Endothelial cell of umbilical vein (primary cell): ENCODE measurements around the gene SLC26A6. TPM values are rescaled to one million over a fixed set of nuclear protein-coding genes. Genes with fewer than 3 reads are reported as not detected.

Experiments used
- BruUV-seq: library from RNA; stranded (reverse); fragments of 400-500 nt; replicated peaks from 2 replicates; lab custom pipeline; 2021; lab: Mats Ljungman, UMichigan
- CTCF ChIA-PET: fragments of 300-600, 350-600 bp; sonication (Branson Sonifier 250); formaldehyde crosslinking; loops from one replicate; lab custom pipeline; 2021; ENCODE audit warnings: antibody characterized with exemption, inconsistent platforms; lab: Charles Lee
- POLR2A ChIA-PET: fragments of 300-600, 350-600 bp; sonication (Branson Sonifier 250); formaldehyde crosslinking; loops from one replicate; lab custom pipeline; 2021; ENCODE audit warnings: antibody characterized with exemption, inconsistent platforms; lab: Charles Lee
- DNase-seq: peaks from one replicate; pipeline ENCODE4 v3.0.0-alpha.2; 2011; ENCODE audit warnings: low read depth, low spot score
- FAIRE-seq: peaks from 2 replicates; lab custom pipeline; 2011; peaks lifted over from hg19 to GRCh38; lab: Jason Lieb, UNC
- H2AFZ ChIP-seq: 2 replicates; pipeline ENCODE4 v1.6.0; 2012; ENCODE audit warnings: low read depth, low read length, control low read depth, inconsistent platforms
- H3K27ac ChIP-seq: 2 replicates; pipeline ENCODE4 v1.5.1; 2011; ENCODE audit warnings: low read depth, mild to moderate bottlenecking, control low read depth, low read length, moderate library complexity; ENCODE audit not compliant: insufficient read depth
- H3K27me3 ChIP-seq, 2 experiments: 2 replicates each; pipeline versions ENCODE4 v1.6.0 to v1.6.1; 2011; ENCODE audit warnings: low read length in 2 of 2, mixed read lengths in 1 of 2; ENCODE audit not compliant: control insufficient read depth in 2 of 2, insufficient read depth in 2 of 2
- H3K36me3 ChIP-seq, 2 experiments: 2 replicates in 1 of 2; 3 replicates in 1 of 2; pipeline ENCODE4 v1.5.1; 2011; ENCODE audit warnings: low read length in 2 of 2, mild to moderate bottlenecking in 1 of 2, moderate library complexity in 1 of 2; ENCODE audit not compliant: control insufficient read depth in 2 of 2, insufficient read depth in 2 of 2; ENCODE audit errors: extremely low read depth in 1 of 2
- H3K4me1 ChIP-seq: 3 replicates; pipeline ENCODE4 v1.5.1; 2011; ENCODE audit warnings: mild to moderate bottlenecking, low read length; ENCODE audit not compliant: control insufficient read depth, insufficient read depth; ENCODE audit errors: extremely low read depth
- H3K4me2 ChIP-seq: 2 replicates; pipeline ENCODE4 v1.6.1; 2011; ENCODE audit warnings: low read length, control low read depth, mixed read lengths; ENCODE audit not compliant: insufficient read depth
- H3K4me3 ChIP-seq, 3 experiments: fragments of 200-600 bp in 1 of 3; sonication (generic), shearing (Covaris generic) in 1 of 3; replicated peaks in 1 of 3; 2 replicates each; pipeline ENCODE4 v1.5.1; 2011 to 2016; ENCODE audit warnings: control low read depth in 3 of 3, low read length in 3 of 3, mild to moderate bottlenecking in 2 of 3, inconsistent platforms in 1 of 3, low read depth in 1 of 3, moderate library complexity in 1 of 3; ENCODE audit not compliant: insufficient read depth in 1 of 3
- H3K79me2 ChIP-seq: 2 replicates; pipeline ENCODE4 v1.6.0; 2012; ENCODE audit warnings: low read length, inconsistent platforms; ENCODE audit not compliant: control insufficient read depth, insufficient read depth
- H3K9ac ChIP-seq: replicated peaks from 2 replicates; pipeline ENCODE3; 2011; ENCODE audit warnings: low read length, control low read depth; ENCODE audit not compliant: insufficient read depth; ENCODE audit errors: extremely low read depth
- H3K9me1 ChIP-seq: replicated peaks from 3 replicates; pipeline ENCODE4 v1.6.0; 2011; ENCODE audit warnings: mild to moderate bottlenecking, low read length; ENCODE audit not compliant: control insufficient read depth, insufficient read depth; ENCODE audit errors: extremely low read depth
- H3K9me3 ChIP-seq: replicated peaks from 2 replicates; pipeline ENCODE4 v1.5.1; 2012; ENCODE audit warnings: low read length, inconsistent platforms; ENCODE audit not compliant: control insufficient read depth, insufficient read depth
- H4K20me1 ChIP-seq: replicated peaks from 2 replicates; pipeline ENCODE3; 2011; ENCODE audit warnings: mild to moderate bottlenecking, low read length; ENCODE audit not compliant: control insufficient read depth, insufficient read depth; ENCODE audit errors: extremely low read depth
- FOS ChIP-seq: IDR thresholded peaks from 2 replicates; pipeline ENCODE4 v1.6.1; 2011; ENCODE audit warnings: mild to moderate bottlenecking, low read length, moderate library complexity, borderline replicate concordance; ENCODE audit not compliant: insufficient read depth
- POLR2A ChIP-seq: IDR thresholded peaks from 2 replicates; pipeline ENCODE4 v1.6.1; 2012; ENCODE audit warnings: low read depth, mild to moderate bottlenecking, control low read depth, low read length
- dilution Hi-C: fragments of 300-500 bp; cut with MboI; formaldehyde crosslinking; loops from one replicate; pipeline ENCODE4 v1.15.0; 2019; ENCODE audit warnings: low sequenced_read_pairs; ENCODE audit not compliant: extremely low pct_ligation_motif_present
- intact Hi-C: fragments of 100-400 bp; cut with micrococcal nuclease; formaldehyde crosslinking; loops from one replicate; pipeline ENCODE4 v1.10.0; 2022
- polyA plus RNA-seq, 4 experiments: library from polyadenylated mRNA; depleted of rRNA in 3 of 4; stranded (reverse) in 3 of 4; unstranded in 1 of 4; fragments of >200 nt; gene quantifications; 2 replicates each; pipeline versions ENCODE4 v1.2.1 to v1.2.3, GENCODE V29; 2011 to 2012; ENCODE audit warnings: missing spikeins in 1 of 4
- total RNA-seq: library from RNA; stranded (reverse); gene quantifications from 2 replicates; pipeline ENCODE4 v1.2.3, GENCODE V29; 2021
- TF ChIP-seq, protein P1 (sequence below): IDR thresholded peaks from 2 replicates; pipeline ENCODE4 v1.6.1; 2011; ENCODE audit not compliant: insufficient read depth, insufficient read length
- TF ChIP-seq, protein P2 (sequence below), 2 donors: IDR thresholded peaks; 1 replicate in 1 of 2; 2 replicates in 1 of 2; pipeline ENCODE4 v1.5.1; 2011; ENCODE audit warnings: low read length in 2 of 2, mild to moderate bottlenecking in 2 of 2, moderate library complexity in 2 of 2, control low read depth in 1 of 2, inconsistent platforms in 1 of 2, low read depth in 1 of 2; ENCODE audit not compliant: insufficient read depth in 1 of 2; ENCODE audit errors: extremely low read depth in 1 of 2

The SLC26A6 gene
- total and polyA plus RNA-seq, 2 donors (not counting 3 experiments of a cell fraction or from before 2014, with no cell fraction given) = 31.0 to 32.2 TPM

DNA sequence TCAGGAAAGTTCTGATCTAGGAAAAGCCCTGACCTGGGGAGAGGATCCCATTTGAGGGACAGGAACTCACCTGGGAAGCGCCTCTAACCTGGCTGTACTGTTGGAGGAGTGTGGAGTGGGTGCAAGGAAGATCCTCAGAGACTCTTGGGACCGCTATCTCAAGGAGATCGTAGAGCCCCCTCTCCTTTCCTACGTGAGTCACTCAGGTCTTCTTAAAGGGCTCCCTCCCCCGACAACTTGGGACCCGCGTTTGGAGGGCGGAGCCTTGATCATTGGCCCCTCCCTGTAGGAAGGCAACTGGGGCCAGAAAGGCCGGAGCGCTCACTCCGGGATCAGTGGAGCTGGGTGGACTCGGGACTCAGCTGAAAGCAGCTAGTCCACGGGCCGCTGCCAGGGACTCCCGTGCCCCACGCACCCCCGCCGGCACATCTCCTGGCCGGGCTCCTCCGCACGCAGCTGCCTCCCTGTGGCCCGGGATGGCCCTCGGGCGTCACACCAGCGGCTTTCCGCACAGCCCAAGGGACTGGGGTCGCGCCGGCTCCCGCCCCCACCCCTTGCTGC is 520 bp downstream of the SLC26A6 start:
- FAIRE-seq = no peak
- POLR2A ChIA-PET = no interaction called here

More for the DNA sequence above, 520 bp downstream of the SLC26A6 start:
- H3K4me1 ChIP-seq = peaks cover 17% of the 10 kb centered on the region
- DNase-seq = peak; percentile 61
- no peaks in the 10 kb centered on the region for H3K9me3 ChIP-seq
- intact Hi-C loops = loop anchor here (1.0 to 2.0 kb wide), 8 partner anchors 22 to 446 kb away; partner anchors contain the start of genes CDC25A, IP6K2 and UQCRC1
- peak overlapping the region; percentile 84 for H2AFZ ChIP-seq
- H3K9ac ChIP-seq = peak overlapping the region; percentile 57
- BruUV-seq = no TSS peak
- no peaks in the 10 kb centered on the region for H4K20me1 ChIP-seq
- no peaks in the 10 kb centered on the region for H3K79me2 ChIP-seq
- H3K9me1 ChIP-seq = no peaks in the 10 kb centered on the region
- H3K36me3 ChIP-seq = peaks cover 0 to 19% of the 10 kb centered on the region in 2 experiments
- dilution Hi-C loops = no loop called here
- H3K4me3 ChIP-seq = peak overlapping the region; percentile 70 to 93 (median 76)
- peak overlapping the region; percentile 73 for H3K4me2 ChIP-seq
- peak overlapping the region; percentile 32 for H3K27ac ChIP-seq
- no peaks in the 10 kb centered on the region for H3K27me3 ChIP-seq
- CTCF ChIA-PET = interaction anchor here (0.7 to 4.5 kb wide), 20 partner anchors 11 to 234 kb away, joined by 3 to 32 read pairs (median 6); partner anchors contain the start of genes CELSR3, PFKFB4 and UQCRC1
- TF ChIP-seq, protein P1, sequence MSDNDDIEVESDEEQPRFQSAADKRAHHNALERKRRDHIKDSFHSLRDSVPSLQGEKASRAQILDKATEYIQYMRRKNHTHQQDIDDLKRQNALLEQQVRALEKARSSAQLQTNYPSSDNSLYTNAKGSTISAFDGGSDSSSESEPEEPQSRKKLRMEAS = no peak
- peak; percentile 7 for TF ChIP-seq POLR2A
- TF ChIP-seq, protein P2, sequence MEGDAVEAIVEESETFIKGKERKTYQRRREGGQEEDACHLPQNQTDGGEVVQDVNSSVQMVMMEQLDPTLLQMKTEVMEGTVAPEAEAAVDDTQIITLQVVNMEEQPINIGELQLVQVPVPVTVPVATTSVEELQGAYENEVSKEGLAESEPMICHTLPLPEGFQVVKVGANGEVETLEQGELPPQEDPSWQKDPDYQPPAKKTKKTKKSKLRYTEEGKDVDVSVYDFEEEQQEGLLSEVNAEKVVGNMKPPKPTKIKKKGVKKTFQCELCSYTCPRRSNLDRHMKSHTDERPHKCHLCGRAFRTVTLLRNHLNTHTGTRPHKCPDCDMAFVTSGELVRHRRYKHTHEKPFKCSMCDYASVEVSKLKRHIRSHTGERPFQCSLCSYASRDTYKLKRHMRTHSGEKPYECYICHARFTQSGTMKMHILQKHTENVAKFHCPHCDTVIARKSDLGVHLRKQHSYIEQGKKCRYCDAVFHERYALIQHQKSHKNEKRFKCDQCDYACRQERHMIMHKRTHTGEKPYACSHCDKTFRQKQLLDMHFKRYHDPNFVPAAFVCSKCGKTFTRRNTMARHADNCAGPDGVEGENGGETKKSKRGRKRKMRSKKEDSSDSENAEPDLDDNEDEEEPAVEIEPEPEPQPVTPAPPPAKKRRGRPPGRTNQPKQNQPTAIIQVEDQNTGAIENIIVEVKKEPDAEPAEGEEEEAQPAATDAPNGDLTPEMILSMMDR (IDR thresholded peaks at IDR 0.05; ENCODE audit: extremely low read depth in 1 of 2, insufficient read depth in 1 of 2, low read depth in 1 of 2, low read length in 2 of 2) = peak in 1 of 2 donors; percentile 0
- peak; percentile 34 for TF ChIP-seq FOS
